ENCODE data around the gene NFATC2. TPM values are rescaled to one million over a fixed set of nuclear protein-coding genes. Genes with fewer than 3 reads are reported as not detected.

NFATC2 gene
- polyA plus RNA-seq, 1 of the 3 experiments (the other 2 are of a cell fraction), result 0.36 TPM

GRCh38 chr20:51379601-51380341, 162.7 kb downstream of the NFATC2 start:
- Histone ChIP-seq H3K36me3 (replicated peaks in 1 of 2; ENCODE audit: control insufficient read depth in 1 of 2, insufficient read depth in 2 of 2, low read length in 1 of 2) (no peaks in the 10 kb centered on the region), H3K4me2 (no peak overlapping the region), H3K79me2 (ENCODE audit: insufficient read depth) (no peaks in the 10 kb centered on the region), H3K27me3 (ENCODE audit: insufficient read depth) (no peaks in the 10 kb centered on the region), H4K20me1 (ENCODE audit: insufficient read depth) (no peaks in the 10 kb centered on the region), H3K9ac (no peak overlapping the region), H2AFZ (ENCODE audit: low read depth) (no peak overlapping the region), H3K27ac (ENCODE audit: low read depth in 2 of 2, low read length in 1 of 2) (no peak overlapping the region), H3K4me3 (ENCODE audit: low read depth in 2 of 2, low read length in 1 of 2) (no peak overlapping the region), H3K9me3 (no peaks in the 10 kb centered on the region), H3K4me1 (ENCODE audit: control insufficient read depth in 1 of 2, insufficient read depth in 2 of 2, low read depth in 1 of 2, low read length in 1 of 2) (peaks cover 0 to 5% of the 10 kb centered on the region in 2 experiments; a peak in 1 of 4 replicates), H3F3A (replicated peaks; ENCODE audit: insufficient read depth) (peaks cover 3% of the 10 kb centered on the region), H3K9me2 (no peaks in the 10 kb centered on the region)
- DNase-seq, result no peak
- POLR2A ChIA-PET, result no interaction called here
- CTCF ChIA-PET, result interaction anchor here (1.0 to 3.5 kb wide), 7 partner anchors 8 to 393 kb away, joined by 3 to 33 read pairs (median 3); no protein-coding TSS in a partner anchor
- 93% methylated on average over 8 of the region's 8 CpGs for WGBS (ENCODE audit: low lambda C conversion rate)
- no peak for TF ChIP-seq MXI1 (IDR thresholded peaks at IDR 0.05; ENCODE audit: low read depth, low read length)
- no peak for TF ChIP-seq EZH2phosphoT487 (IDR thresholded peaks at IDR 0.05; ENCODE audit: borderline replicate concordance, low read depth)
- TF ChIP-seq CTCF (IDR thresholded peaks at IDR 0.05), result no peak
- no peak for TF ChIP-seq EP300 (IDR thresholded peaks at IDR 0.05; ENCODE audit: borderline replicate concordance in 1 of 2, low read depth in 1 of 2, low read length in 1 of 2)
- no peak for TF ChIP-seq RFX5 (IDR thresholded peaks at IDR 0.05; ENCODE audit: low read length)
- no peak for TF ChIP-seq JUND (IDR thresholded peaks at IDR 0.05)
- no peak for TF ChIP-seq FOXM1 (IDR thresholded peaks at IDR 0.05; ENCODE audit: low read depth)
- no peak for TF ChIP-seq USF1 (IDR thresholded peaks at IDR 0.05; ENCODE audit: borderline replicate concordance, low read depth)
- no peak for TF ChIP-seq RAD21 (IDR thresholded peaks at IDR 0.05; ENCODE audit: low read length)
- no peak for TF ChIP-seq SIN3A (IDR thresholded peaks at IDR 0.05; ENCODE audit: borderline replicate concordance, low read depth, low read length)
- TF ChIP-seq REST (IDR thresholded peaks at IDR 0.05; ENCODE audit: low read depth, low read length), result no peak
- TF ChIP-seq TEAD4 (IDR thresholded peaks at IDR 0.05; ENCODE audit: borderline replicate concordance, insufficient read depth), result no peak
- TF ChIP-seq FOXJ3 (CRISPR knock-in tag; IDR thresholded peaks at IDR 0.05), result no peak
- no peak for TF ChIP-seq RXRA (IDR thresholded peaks at IDR 0.05; ENCODE audit: borderline replicate concordance, low read depth)
- no peak for TF ChIP-seq GABPA (IDR thresholded peaks at IDR 0.05; ENCODE audit: low read depth)
- TF ChIP-seq USF2 (IDR thresholded peaks at IDR 0.05; ENCODE audit: borderline replicate concordance, low read depth, low read length), result no peak
- no peak for TF ChIP-seq RCOR1 (IDR thresholded peaks at IDR 0.05; ENCODE audit: low read length)
- no peak for TF ChIP-seq ZBTB33 (IDR thresholded peaks at IDR 0.05; ENCODE audit: borderline replicate concordance, low read depth)
- no peak for TF ChIP-seq CHD2 (IDR thresholded peaks at IDR 0.05; ENCODE audit: low read length, partially characterized antibody)
